Sciatic nerve (tissue), 2 donors: ENCODE measurements around the gene NUPR1. TPM values are rescaled to one million over a fixed set of nuclear protein-coding genes. Genes with fewer than 3 reads are reported as not detected.
"Not testable (repeated sequence)": the region's sequence is repeated elsewhere in the genome, so short reads cannot be mapped to it uniquely, and the experiment has no call there.

ENCODE experiments used
- ATAC-seq: fragments of 200-7000 bp; cut with Tn5 transposase; one replicate; pipeline ENCODE4 v1.9.1; 2020; ENCODE audit warnings: mild to moderate bottlenecking, moderate library complexity
- DNase-seq: peaks from one replicate; pipeline ENCODE4 v3.0.0-alpha.2; 2020; ENCODE audit warnings: low spot score
- intact Hi-C: fragments of 100-400 bp; cut with DNase I; formaldehyde crosslinking; loops from one replicate; pipeline ENCODE4 v1.14.2; 2022
- total RNA-seq: library from RNA; stranded (reverse); fragmentation: NEBNext Ultra II Directional; extraction: Animal tissue kit (Norgen Biotek cat#: 25700); gene quantifications from one replicate; pipeline ENCODE4 v1.2.1, GENCODE V29; 2021
- donor health status: DM: no; HTN: no; CAD: no.
- donor health status: DM: no; HTN: no; CAD: no.

The NUPR1 gene
- total RNA-seq, 1 donor from 2014 or later = 99.3 TPM

GRCh38 chr16:28486266-28486665 lies 52.5 kb downstream of the NUPR1 start:
- DNase-seq (no peak), ATAC-seq (no peak)
- intact Hi-C loops = no loop called here

DNA sequence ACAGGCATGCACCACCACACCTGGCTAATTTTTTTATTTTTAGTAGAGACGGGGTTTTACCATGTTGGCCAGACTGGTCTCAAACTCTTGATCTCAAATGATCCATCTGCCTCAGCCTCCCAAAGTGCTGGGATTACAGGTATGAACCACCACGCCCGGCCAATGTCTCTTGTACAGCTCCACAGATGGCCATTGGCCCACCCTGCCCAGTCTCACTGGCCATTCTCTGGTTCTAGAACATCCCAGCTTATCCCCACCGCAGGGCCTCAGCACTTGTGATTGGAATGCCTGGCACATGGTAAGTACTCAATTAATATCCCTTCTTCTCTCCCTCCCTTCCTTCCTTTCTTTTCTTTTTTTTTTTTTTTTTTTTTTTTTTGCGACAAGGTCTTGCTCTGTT lies 55.4 kb downstream of the NUPR1 start:
- ATAC-seq, intact Hi-C loops, DNase-seq: not testable (repeated sequence)

Other genes starting within 250 kb of the NUPR1 start
- gene SBK1, start 246.4 kb downstream of the NUPR1 start, total RNA-seq = 0.62 TPM
- gene NPIPB6, start 175.5 kb downstream of the NUPR1 start, total RNA-seq = 8.5 TPM
- 49.8 TPM for gene EIF3CL, start 135.1 kb downstream of the NUPR1 start, total RNA-seq
- not detected for gene NPIPB7, start 66.6 kb downstream of the NUPR1 start, total RNA-seq
- gene CLN3, start 46.9 kb downstream of the NUPR1 start, total RNA-seq = 26.8 TPM
- 2.9 TPM for gene APOBR, start 44.3 kb downstream of the NUPR1 start, total RNA-seq
- gene IL27, start 32.1 kb downstream of the NUPR1 start, total RNA-seq = not detected
- 30.9 TPM for gene SGF29, start 14.9 kb upstream of the NUPR1 start, total RNA-seq
- gene SULT1A2, start 58.1 kb upstream of the NUPR1 start, total RNA-seq = 4.5 TPM
- gene SULT1A1, start 71.1 kb upstream of the NUPR1 start, total RNA-seq = 40.0 TPM
- 7.5 TPM for gene NPIPB8, start 99.1 kb upstream of the NUPR1 start, total RNA-seq
- 306 TPM for gene EIF3C, start 172.5 kb upstream of the NUPR1 start, total RNA-seq
- 1.6 TPM for gene NPIPB9, start 212.8 kb upstream of the NUPR1 start, total RNA-seq